Esophagus (tissue), 2 donors: Measurements from ENCODE around the gene DEGS2. TPM values are rescaled to one million over a fixed set of nuclear protein-coding genes. Genes with fewer than 3 reads are reported as not detected.
"Not testable (repeated sequence)": the region's sequence is repeated elsewhere in the genome, so short reads cannot be mapped to it uniquely, and the experiment has no call there.

Experiments
- H3K27ac ChIP-seq, 2 donors: one replicate each; pipeline ENCODE4 v1.5.1; 2013; ENCODE audit warnings: low read depth in 2 of 2, mild to moderate bottlenecking in 2 of 2, inconsistent platforms in 1 of 2, low read length in 1 of 2, moderate library complexity in 1 of 2
- H3K27me3 ChIP-seq, 2 donors: one replicate each; pipeline ENCODE4 v1.6.1; 2013; ENCODE audit warnings: low read length in 2 of 2, control low read depth in 1 of 2, mild to moderate bottlenecking in 1 of 2; ENCODE audit not compliant: insufficient read depth in 2 of 2, control insufficient read depth in 1 of 2
- H3K36me3 ChIP-seq, 2 donors: one replicate each; pipeline ENCODE4 v1.6.1; 2013; ENCODE audit warnings: low read length in 1 of 2; ENCODE audit not compliant: control insufficient read depth in 2 of 2, insufficient read depth in 2 of 2
- H3K4me1 ChIP-seq, 2 donors: one replicate each; pipeline ENCODE4 v1.6.1; 2013; ENCODE audit warnings: low read length in 1 of 2; ENCODE audit not compliant: control insufficient read depth in 2 of 2, insufficient read depth in 2 of 2
- H3K4me3 ChIP-seq, 2 donors: one replicate each; pipeline ENCODE4 v1.5.1; 2013; ENCODE audit warnings: low read length in 2 of 2, mild to moderate bottlenecking in 2 of 2, low read depth in 1 of 2, moderate library complexity in 1 of 2
- H3K9me3 ChIP-seq, 2 donors: one replicate each; pipeline ENCODE4 v1.6.1; 2013; ENCODE audit warnings: mild to moderate bottlenecking in 2 of 2, low read depth in 1 of 2, low read length in 1 of 2, moderate library complexity in 1 of 2; ENCODE audit not compliant: control insufficient read depth in 2 of 2, insufficient read depth in 1 of 2
- WGBS, 2 donors: extraction: QIAGEN DNeasy Blood & Tissue Kit; methylation state at CpG; one replicate each; pipeline ENCODE4 v1.1.7; 2013; 5-methylcytosine and 5-hydroxymethylcytosine counted together
- polyA plus RNA-seq, 2 donors: library from polyadenylated mRNA; stranded (reverse); fragments of 200-250 nt; gene quantifications; one replicate each; pipeline ENCODE4 v1.2.3, GENCODE V29; 2013
- donor health status: healthy with polysubstance abuse.
- donor health status: Bipolar disorder and iron deficiency.

DEGS2 gene
- polyA plus RNA-seq, 2 donors: 24.7 to 41.8 TPM

DNA sequence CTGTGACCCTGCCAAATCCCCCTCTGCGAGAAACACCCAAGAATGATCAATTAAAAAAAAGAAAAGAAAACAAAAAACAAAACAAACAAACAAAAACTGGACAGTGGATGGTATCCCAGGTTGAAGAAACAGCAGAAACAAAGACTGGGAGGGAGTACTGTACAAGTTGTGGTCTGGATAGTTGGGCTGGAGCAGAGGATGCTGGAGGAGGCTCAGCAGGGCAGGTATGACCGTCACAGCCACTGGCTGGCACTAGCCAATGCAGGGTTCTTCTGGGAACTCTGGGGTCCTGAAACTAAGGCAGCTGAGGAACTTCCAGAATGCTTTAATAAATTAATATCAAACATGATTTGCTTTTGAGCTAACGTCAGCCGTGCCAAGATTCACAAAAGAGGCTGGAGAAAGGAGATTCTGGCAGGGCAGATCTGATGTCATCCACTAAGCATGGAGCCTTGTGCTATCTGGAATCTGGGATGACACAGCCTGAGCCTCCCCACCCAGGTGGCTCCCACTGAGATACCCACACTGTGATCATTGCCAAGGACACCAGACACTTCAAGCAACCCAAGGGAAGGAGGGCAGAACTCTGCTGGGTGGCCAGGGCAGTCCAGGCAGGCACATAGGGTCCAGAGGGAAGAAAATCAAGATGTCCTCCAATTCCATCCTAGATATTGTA, 22.6 kb upstream of the DEGS2 start:
- H3K27me3 ChIP-seq, H3K4me1 ChIP-seq, H3K27ac ChIP-seq, H3K4me3 ChIP-seq, H3K9me3 ChIP-seq, H3K36me3 ChIP-seq: not testable (repeated sequence)
- 72 to 76% methylated on average over 3 to 4 of the region's 4 CpGs for WGBS, 2 donors

GRCh38 chr14:100180671-100181070, 21.2 kb upstream of the DEGS2 start:
- not testable (repeated sequence) for H3K27me3 ChIP-seq, H3K9me3 ChIP-seq, H3K4me1 ChIP-seq, H3K4me3 ChIP-seq, H3K36me3 ChIP-seq, H3K27ac ChIP-seq
- 93% methylated on average over 13 to 25 of the region's 30 CpGs for WGBS, 2 donors

- H3K27ac ChIP-seq: no peak overlapping the region
- 88 to 94% methylated on average over 7 of the region's 7 CpGs for WGBS, 2 donors
- no peak overlapping the region for H3K4me3 ChIP-seq
- peaks cover 2 to 4% of the 10 kb centered on the region in 2 donors for H3K4me1 ChIP-seq
- no peaks in the 10 kb centered on the region for H3K9me3 ChIP-seq
- no peaks in the 10 kb centered on the region for H3K27me3 ChIP-seq
- no peaks in the 10 kb centered on the region for H3K36me3 ChIP-seq
These were observed 19.2 kb upstream of the DEGS2 start for GRCh38 chr14:100178691-100179090.

- Histone ChIP-seq H3K4me1 (peaks cover 2 to 4% of the 10 kb centered on the region in 2 donors), H3K27me3 (no peaks in the 10 kb centered on the region), H3K27ac (no peak overlapping the region), H3K36me3 (no peaks in the 10 kb centered on the region), H3K4me3 (no peak overlapping the region), H3K9me3 (no peaks in the 10 kb centered on the region)
- WGBS, 2 donors: 80 to 89% methylated on average over 14 of the region's 14 CpGs
These were observed 17.4 kb upstream of the DEGS2 start for GRCh38 chr14:100176811-100177327.

DNA sequence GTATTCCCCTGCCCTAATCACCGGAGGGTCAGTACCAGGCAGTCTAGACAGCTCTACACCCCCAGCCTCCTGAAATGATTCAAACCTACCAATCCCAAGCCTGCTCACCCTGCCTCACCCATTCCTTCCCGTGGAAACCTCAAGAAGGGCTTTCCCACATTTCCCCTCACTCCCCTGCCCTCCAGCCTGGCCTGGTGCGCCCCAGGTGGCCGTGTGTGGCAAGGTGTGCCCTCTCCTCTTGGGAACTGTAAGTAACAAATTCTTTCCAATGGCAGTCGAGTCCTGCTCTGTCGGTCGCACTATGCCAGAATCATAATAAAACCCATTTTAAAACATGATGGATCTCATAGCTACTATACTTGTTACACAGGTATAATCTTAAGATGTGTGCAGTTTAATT, 13.9 kb upstream of the DEGS2 start:
- H3K36me3 ChIP-seq: no peaks in the 10 kb centered on the region
- H3K27me3 ChIP-seq: no peaks in the 10 kb centered on the region
- H3K9me3 ChIP-seq: no peaks in the 10 kb centered on the region
- no peak overlapping the region for H3K27ac ChIP-seq
- peaks cover 3 to 4% of the 10 kb centered on the region in 2 donors for H3K4me1 ChIP-seq
- WGBS, 2 donors: 76 to 86% methylated on average over 7 of the region's 7 CpGs
- H3K4me3 ChIP-seq: no peak overlapping the region

- no peaks in the 10 kb centered on the region for H3K36me3 ChIP-seq
- H3K9me3 ChIP-seq: no peaks in the 10 kb centered on the region
- peaks cover 3 to 4% of the 10 kb centered on the region in 2 donors for H3K4me1 ChIP-seq
- no peak overlapping the region for H3K4me3 ChIP-seq
- no peak overlapping the region for H3K27ac ChIP-seq
- WGBS, 2 donors: 86 to 90% methylated on average over 5 of the region's 5 CpGs
- no peaks in the 10 kb centered on the region for H3K27me3 ChIP-seq
These were observed 13.4 kb upstream of the DEGS2 start for GRCh38 chr14:100172811-100173210.

GRCh38 chr14:100170880-100171279, 11.4 kb upstream of the DEGS2 start:
- Histone ChIP-seq H3K27me3 (no peaks in the 10 kb centered on the region), H3K27ac (no peak overlapping the region), H3K9me3 (no peaks in the 10 kb centered on the region), H3K36me3 (no peaks in the 10 kb centered on the region), H3K4me3 (no peak overlapping the region), H3K4me1 (peaks cover 0 to 3% of the 10 kb centered on the region in 2 donors)
- WGBS, 2 donors: 93 to 97% methylated on average over 2 of the region's 2 CpGs

- Histone ChIP-seq H3K27ac (no peak overlapping the region), H3K9me3 (no peaks in the 10 kb centered on the region), H3K4me3 (no peak overlapping the region), H3K27me3 (no peaks in the 10 kb centered on the region), H3K36me3 (no peaks in the 10 kb centered on the region), H3K4me1 (peaks cover 0 to 5% of the 10 kb centered on the region in 2 donors)
- WGBS, 2 donors: 64 to 83% methylated on average over 1 of the region's 1 CpG
These were observed 9.1 kb upstream of the DEGS2 start for GRCh38 chr14:100168506-100168905.

DNA sequence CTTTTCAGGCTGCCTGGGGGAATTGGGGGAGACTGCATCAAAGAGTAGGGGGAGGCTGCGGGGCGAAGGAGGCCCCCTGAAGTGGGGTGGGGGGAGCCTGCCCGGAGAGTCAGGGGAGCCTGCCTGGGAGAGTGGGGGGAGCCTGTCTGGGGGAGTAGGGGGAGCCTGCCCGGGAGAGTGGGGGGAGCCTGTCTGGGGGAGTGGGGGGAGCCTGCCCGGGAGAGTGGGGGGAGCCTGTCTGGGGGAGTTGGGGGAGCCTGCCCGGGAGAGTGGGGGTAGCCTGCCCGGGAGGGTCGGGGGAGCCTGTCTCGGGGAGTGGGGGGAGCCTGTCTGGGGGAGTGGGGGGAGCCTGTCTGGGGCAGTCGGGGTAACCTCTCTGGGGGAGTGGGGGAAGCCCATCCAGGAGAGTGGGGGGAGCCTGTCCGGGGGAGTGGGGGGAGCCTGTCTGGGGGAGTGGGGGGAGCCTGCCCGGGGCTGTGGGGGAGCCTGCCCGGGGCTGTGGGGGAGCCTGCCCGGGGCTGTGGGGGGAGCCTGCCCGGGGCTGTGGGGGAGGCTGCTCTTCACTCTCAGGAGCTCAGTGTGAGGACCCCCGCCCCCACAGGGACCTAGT, 6.5 kb upstream of the DEGS2 start:
- Histone ChIP-seq H3K4me1 (peaks cover 3 to 5% of the 10 kb centered on the region in 2 donors), H3K4me3 (peak overlapping the region; percentile 10 to 22), H3K9me3 (no peaks in the 10 kb centered on the region), H3K27ac (no peak overlapping the region), H3K27me3 (no peaks in the 10 kb centered on the region), H3K36me3 (no peaks in the 10 kb centered on the region)
- WGBS, 2 donors: 26 to 29% methylated on average over 11 to 16 of the region's 16 CpGs

DNA sequence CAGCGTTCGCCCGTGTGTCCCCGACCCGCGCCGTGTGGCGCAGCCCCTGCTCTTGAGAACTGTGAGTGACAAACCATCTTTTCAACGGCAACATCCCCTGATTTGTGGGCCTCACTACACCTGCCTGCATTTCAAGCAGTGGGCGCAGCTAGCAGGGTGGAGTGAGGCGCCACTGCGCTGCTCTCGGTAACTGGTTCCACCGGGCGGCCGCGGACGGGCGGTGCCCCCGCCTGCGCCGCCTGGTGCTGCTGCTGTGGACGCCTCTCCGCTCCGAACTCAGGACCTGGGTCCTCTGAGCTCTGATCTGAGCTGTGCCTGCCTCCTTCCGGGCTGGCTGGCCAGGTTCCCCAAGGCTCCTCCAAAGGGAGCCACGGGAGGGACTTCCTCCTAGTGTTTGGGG, 5.9 kb upstream of the DEGS2 start:
- Histone ChIP-seq H3K4me1 (peaks cover 3 to 10% of the 10 kb centered on the region in 2 donors), H3K36me3 (no peaks in the 10 kb centered on the region), H3K4me3 (no peak overlapping the region), H3K27me3 (no peaks in the 10 kb centered on the region), H3K9me3 (peaks cover 0 to 2% of the 10 kb centered on the region in 2 donors), H3K27ac (peak overlapping the region in 1 of 2 donors; percentile 22)
- WGBS, 2 donors: 36 to 38% methylated on average over 27 of the region's 27 CpGs
